H1 (cell line): ENCODE results near the gene VPS54. TPM values are rescaled to one million over a fixed set of nuclear protein-coding genes. Genes with fewer than 3 reads are reported as not detected.
"Not testable (repeated sequence)": the region's sequence is repeated elsewhere in the genome, so short reads cannot be mapped to it uniquely, and the experiment has no call there.

Experiments
- CTCF ChIA-PET: fragments of 300-600 bp; sonication (Branson Sonifier 250); formaldehyde crosslinking; loops from one replicate; lab custom pipeline; 2021; ENCODE audit not compliant: partially characterized antibody; lab: Charles Lee
- POLR2A ChIA-PET: fragments of 300-600 bp; sonication (Branson Sonifier 250); formaldehyde crosslinking; loops from one replicate; lab custom pipeline; 2021; ENCODE audit warnings: inconsistent platforms; ENCODE audit not compliant: partially characterized antibody; lab: Charles Lee
- DNase-seq, 2 experiments: peaks; one replicate each; pipeline versions ENCODE4 v3.0.0 to v3.0.0-alpha.2; 2010 to 2022; ENCODE audit warnings: low spot score in 2 of 2, low read depth in 1 of 2, mixed read lengths in 1 of 2
- FAIRE-seq: peaks from 2 replicates; lab custom pipeline; 2011; peaks lifted over from hg19 to GRCh38; lab: Jason Lieb, UNC
- H2AFZ ChIP-seq: 2 replicates; pipeline ENCODE4 v1.8.1; 2012; ENCODE audit warnings: low read length, inconsistent platforms
- H2AK5ac ChIP-seq: 2 replicates; pipeline ENCODE4 v1.6.1; 2013; ENCODE audit warnings: low read depth, low read length
- H2BK120ac ChIP-seq: replicated peaks from 2 replicates; pipeline ENCODE3; 2013; ENCODE audit warnings: low read depth, low read length, inconsistent platforms
- H2BK12ac ChIP-seq: 2 replicates; pipeline ENCODE4 v1.6.1; 2013; ENCODE audit warnings: low read depth, low read length
- H2BK15ac ChIP-seq: 2 replicates; pipeline ENCODE4 v1.6.1; 2013; ENCODE audit warnings: low read length
- H2BK20ac ChIP-seq: 2 replicates; pipeline ENCODE4 v1.6.1; 2013; ENCODE audit warnings: low read length
- H2BK5ac ChIP-seq: 2 replicates; pipeline ENCODE4 v1.6.1; 2013; ENCODE audit warnings: low read depth, low read length
- H3K14ac ChIP-seq: 2 replicates; pipeline ENCODE4 v1.6.1; 2013; ENCODE audit warnings: inconsistent platforms; ENCODE audit not compliant: insufficient read length
- H3K18ac ChIP-seq: 2 replicates; pipeline ENCODE4 v1.6.1; 2013; ENCODE audit warnings: low read length; ENCODE audit errors: extremely low read depth
- H3K23ac ChIP-seq: 2 replicates; pipeline ENCODE4 v1.6.1; 2013; ENCODE audit warnings: inconsistent platforms; ENCODE audit not compliant: insufficient read length
- H3K23me2 ChIP-seq: 2 replicates; pipeline ENCODE4 v1.6.1; 2013; ENCODE audit warnings: low read depth, low read length
- H3K27ac ChIP-seq: 2 replicates; pipeline ENCODE4 v1.6.1; 2011; ENCODE audit warnings: low read depth, low read length, inconsistent platforms
- H3K27me3 ChIP-seq, 4 experiments: replicated peaks in 1 of 4; 1 replicate in 1 of 4; 2 replicates in 3 of 4; pipeline versions ENCODE4 v1.6.1 to v1.8.1; 2011 to 2013; ENCODE audit warnings: low read length in 3 of 4, mild to moderate bottlenecking in 3 of 4, inconsistent platforms in 2 of 4, mixed read lengths in 2 of 4, moderate library complexity in 1 of 4; ENCODE audit not compliant: control insufficient read depth in 3 of 4, insufficient read depth in 3 of 4; ENCODE audit errors: extremely low read depth in 1 of 4
- H3K36me3 ChIP-seq, 4 experiments: 2 replicates each; pipeline versions ENCODE4 v1.6.1 to v1.8.1; 2011 to 2013; ENCODE audit warnings: mild to moderate bottlenecking in 4 of 4, low read length in 3 of 4, moderate library complexity in 2 of 4, control low read depth in 1 of 4, inconsistent platforms in 1 of 4; ENCODE audit not compliant: insufficient read depth in 4 of 4, control insufficient read depth in 2 of 4
- H3K4ac ChIP-seq: replicated peaks from 2 replicates; pipeline ENCODE3; 2013; ENCODE audit warnings: low read length, low read depth, mixed read lengths, inconsistent platforms; ENCODE audit not compliant: insufficient read length
- H3K4me1 ChIP-seq, 4 experiments: replicated peaks in 1 of 4; 1 replicate in 1 of 4; 2 replicates in 3 of 4; pipeline versions ENCODE4 v1.6.1 to v1.8.1; 2011 to 2013; ENCODE audit warnings: low read length in 3 of 4, inconsistent platforms in 2 of 4, mixed read lengths in 1 of 4; ENCODE audit not compliant: insufficient read depth in 4 of 4, control insufficient read depth in 3 of 4
- H3K4me2 ChIP-seq, 2 experiments: 2 replicates each; pipeline versions ENCODE4 v1.6.1 to v1.8.1; 2011 to 2013; ENCODE audit warnings: low read depth in 2 of 2, low read length in 2 of 2, control low read depth in 1 of 2, inconsistent platforms in 1 of 2, mild to moderate bottlenecking in 1 of 2; ENCODE audit not compliant: insufficient read depth in 1 of 2
- H3K4me3 ChIP-seq, 4 experiments: fragments of 200-600, 300-600 bp in 1 of 4; sonication (generic), shearing (Covaris generic), sonication (Bioruptor Twin) in 1 of 4; 2 replicates each; pipeline versions ENCODE4 v1.5.1 to v1.8.1; 2011 to 2016; ENCODE audit warnings: low read length in 4 of 4, low read depth in 3 of 4, control low read depth in 2 of 4, inconsistent platforms in 2 of 4, mild to moderate bottlenecking in 2 of 4, mixed read lengths in 1 of 4, moderate library complexity in 1 of 4; ENCODE audit not compliant: insufficient read depth in 2 of 4; ENCODE audit errors: extremely low read depth in 1 of 4
- H3K56ac ChIP-seq: replicated peaks from 2 replicates; pipeline ENCODE3; 2013; ENCODE audit warnings: low read depth, mild to moderate bottlenecking, mixed read lengths, low read length, inconsistent platforms; ENCODE audit not compliant: insufficient read length
- H3K79me1 ChIP-seq: 2 replicates; pipeline ENCODE4 v1.6.1; 2013; ENCODE audit warnings: low read depth, low read length, control low read depth
- H3K79me2 ChIP-seq, 2 experiments: 2 replicates each; pipeline versions ENCODE4 v1.6.1 to v1.8.1; 2012 to 2013; ENCODE audit warnings: low read length in 2 of 2, mild to moderate bottlenecking in 2 of 2, inconsistent platforms in 1 of 2; ENCODE audit not compliant: insufficient read depth in 2 of 2, control insufficient read depth in 1 of 2
- H3K9ac ChIP-seq, 4 experiments: replicated peaks in 1 of 4; 1 replicate in 1 of 4; 2 replicates in 3 of 4; pipeline versions ENCODE4 v1.6.1 to v1.8.1; 2011 to 2013; ENCODE audit warnings: low read depth in 3 of 4, low read length in 3 of 4, control low read depth in 2 of 4, mild to moderate bottlenecking in 2 of 4, moderate library complexity in 2 of 4, inconsistent platforms in 1 of 4; ENCODE audit errors: extremely low read depth in 1 of 4
- H3K9me3 ChIP-seq, 2 experiments: 2 replicates each; pipeline versions ENCODE4 v1.6.1 to v1.8.1; 2012 to 2013; ENCODE audit warnings: mild to moderate bottlenecking in 2 of 2, moderate library complexity in 2 of 2, control low read depth in 1 of 2, inconsistent platforms in 1 of 2, low read depth in 1 of 2, low read length in 1 of 2, mixed read lengths in 1 of 2; ENCODE audit not compliant: insufficient read depth in 2 of 2
- H4K20me1 ChIP-seq, 2 experiments: replicated peaks in 1 of 2; 2 replicates each; pipeline versions ENCODE3 to v1.8.1; 2011 to 2013; ENCODE audit warnings: inconsistent platforms in 2 of 2, low read length in 2 of 2, mild to moderate bottlenecking in 1 of 2; ENCODE audit not compliant: insufficient read depth in 2 of 2, control insufficient read depth in 1 of 2
- H4K5ac ChIP-seq: 2 replicates; pipeline ENCODE4 v1.6.1; 2013; ENCODE audit warnings: low read length, low read depth, mixed read lengths, inconsistent platforms; ENCODE audit not compliant: insufficient read length
- H4K8ac ChIP-seq: 2 replicates; pipeline ENCODE4 v1.8.0; 2013; ENCODE audit warnings: mild to moderate bottlenecking, moderate library complexity, low read length, inconsistent platforms; ENCODE audit not compliant: insufficient read depth; ENCODE audit errors: extremely low read depth
- H4K91ac ChIP-seq: replicated peaks from 2 replicates; pipeline ENCODE3; 2013; ENCODE audit warnings: low read length, mixed read lengths, inconsistent platforms; ENCODE audit not compliant: insufficient read length
- WGBS, 2 experiments: shearing (Covaris generic) in 1 of 2; methylation state at CpG; one replicate each; pipeline versions ENCODE4 v1.1.6 to v1.1.7; 2013 to 2015; ENCODE audit warnings: low lambda C conversion rate in 2 of 2, mixed read lengths in 2 of 2, inconsistent platforms in 1 of 2, low coverage in 1 of 2, missing lambda C conversion rate in 1 of 2; ENCODE audit not compliant: insufficient replicate concordance in 2 of 2, insufficient coverage in 1 of 2, insufficient read length in 1 of 2; ENCODE audit errors: extremely low coverage in 1 of 2, missing lambda C conversion rate in 1 of 2; 5-methylcytosine and 5-hydroxymethylcytosine counted together
- polyA plus RNA-seq, 7 experiments: library from polyadenylated mRNA; depleted of rRNA in 3 of 7; stranded (reverse) in 5 of 7; unstranded in 2 of 7; fragments of >200 nt in 5 of 7; fragments of 200-250 nt in 2 of 7; gene quantifications; 1 replicate in 5 of 7; 2 replicates in 1 of 7; 4 replicates in 1 of 7; pipeline versions ENCODE4 v1.2.1 to v1.2.3, GENCODE V29; 2011 to 2013; ENCODE audit warnings: missing spikeins in 2 of 7, mixed read lengths in 2 of 7
- total RNA-seq: library from RNA; stranded (reverse); fragmentation: NEBNext Ultra II Directional; extraction: Animal tissue kit (Norgen Biotek cat#: 25700); gene quantifications from 2 replicates; pipeline ENCODE4 v1.2.1, GENCODE V29; 2021

VPS54 gene
- total and polyA plus RNA-seq, 2 of the 8 experiments (the other 6 are each of a cell fraction or from before 2014, with no cell fraction given): 3.6 to 13.2 TPM

DNA sequence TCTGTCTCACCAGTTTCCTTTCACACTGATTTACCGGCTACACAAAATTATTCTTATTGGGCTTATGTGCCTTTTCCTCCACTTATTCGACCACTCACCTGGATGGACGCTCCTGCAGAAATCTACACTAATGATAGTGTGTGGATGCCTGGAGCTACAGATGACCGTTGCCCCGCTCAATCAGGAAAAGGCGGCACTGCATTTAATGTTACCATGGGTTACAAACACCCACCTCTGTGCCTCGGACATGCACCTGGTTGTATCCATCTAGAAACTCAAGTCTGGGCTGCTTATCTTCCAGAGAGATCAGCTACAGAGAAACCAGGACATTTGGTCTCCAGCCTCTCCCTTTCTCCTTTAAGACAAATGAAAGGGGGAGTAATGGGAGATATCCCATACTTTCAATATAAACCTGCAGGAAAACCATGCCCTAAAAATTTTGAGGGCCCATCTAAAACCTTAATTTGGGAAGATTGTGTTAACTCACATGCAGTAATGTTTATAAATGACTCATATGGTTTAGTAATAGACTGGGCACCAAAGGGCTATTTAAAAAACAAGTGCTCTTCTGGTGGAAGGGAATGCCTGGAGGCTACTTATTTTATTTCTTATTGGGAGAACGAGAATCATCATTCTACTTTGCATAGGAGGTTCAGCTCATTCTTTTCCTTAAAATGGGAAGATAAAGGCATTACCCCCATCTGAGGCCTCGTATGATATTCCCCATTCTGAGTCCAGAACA lies 24.7 kb downstream of the VPS54 start:
- H4K91ac ChIP-seq, H3K4me1 ChIP-seq, H3K18ac ChIP-seq, H2BK12ac ChIP-seq, H3K23me2 ChIP-seq, H3K23ac ChIP-seq, H3K79me2 ChIP-seq, H3K56ac ChIP-seq, FAIRE-seq, H2BK120ac ChIP-seq, H3K4me2 ChIP-seq, H3K4ac ChIP-seq, H3K27ac ChIP-seq, H3K27me3 ChIP-seq, H3K36me3 ChIP-seq, H4K20me1 ChIP-seq, H4K5ac ChIP-seq, H3K9ac ChIP-seq, H3K14ac ChIP-seq, H2BK20ac ChIP-seq, H2AK5ac ChIP-seq, H3K79me1 ChIP-seq, H4K8ac ChIP-seq, H2AFZ ChIP-seq, DNase-seq, H2BK15ac ChIP-seq, POLR2A ChIA-PET, H3K4me3 ChIP-seq, H2BK5ac ChIP-seq: not testable (repeated sequence)
- WGBS, 2 experiments: 93% methylated on average over 9 of the region's 9 CpGs; no CpG with 5 or more reads in 1 of the 2 experiments
- H3K9me3 ChIP-seq: peaks cover 6 to 14% of the 10 kb centered on the region in 2 experiments; a peak in 3 of 4 replicates
- CTCF ChIA-PET: interaction anchor here (1.5 kb wide), 1 partner anchor 34 kb away, joined by 3 read pairs; no protein-coding TSS in a partner anchor
